Measurements from ENCODE around the gene PAQR7.
A peak's percentile ranks its signal among the peaks of the same experiment; 100 is the strongest.

PAQR7 gene

GRCh38 chr1:25880518-25880917, 5.0 kb upstream of the PAQR7 start:
- Histone ChIP-seq H3K9ac (ENCODE audit: low read length) (no peak overlapping the region), H3K27me3 (replicated peaks; ENCODE audit: control insufficient read depth, insufficient read depth, low read length) (no peaks in the 10 kb centered on the region), H3K9me3 (ENCODE audit: control insufficient read depth, low read length) (no peaks in the 10 kb centered on the region), H3K36me3 (ENCODE audit: control insufficient read depth, insufficient read depth, low read length, severe bottlenecking) (no peaks in the 10 kb centered on the region), H3K4me3 (ENCODE audit: low read length) (no peak overlapping the region), H3K4me1 (ENCODE audit: control insufficient read depth, insufficient read depth, low read length) (no peaks in the 10 kb centered on the region)
- no peak for DNase-seq (ENCODE audit: low read depth)

GRCh38 chr1:25879675-25880074, 4.2 kb upstream of the PAQR7 start:
- no peaks in the 10 kb centered on the region for H3K36me3 ChIP-seq (ENCODE audit: control insufficient read depth, insufficient read depth, low read length, severe bottlenecking)
- peaks cover 3% of the 10 kb centered on the region for H3K4me1 ChIP-seq (ENCODE audit: control insufficient read depth, insufficient read depth, low read length)
- H3K27me3 ChIP-seq (replicated peaks; ENCODE audit: control insufficient read depth, insufficient read depth, low read length), result no peaks in the 10 kb centered on the region
- DNase-seq (ENCODE audit: low read depth), result no peak
- H3K4me3 ChIP-seq (ENCODE audit: low read length), result no peak overlapping the region
- H3K9ac ChIP-seq (ENCODE audit: low read length), result no peak overlapping the region
- H3K9me3 ChIP-seq (ENCODE audit: control insufficient read depth, low read length), result no peaks in the 10 kb centered on the region

- Histone ChIP-seq H3K4me3 (ENCODE audit: low read length) (no peak overlapping the region), H3K36me3 (ENCODE audit: control insufficient read depth, insufficient read depth, low read length, severe bottlenecking) (no peaks in the 10 kb centered on the region), H3K9me3 (ENCODE audit: control insufficient read depth, low read length) (no peaks in the 10 kb centered on the region), H3K27me3 (replicated peaks; ENCODE audit: control insufficient read depth, insufficient read depth, low read length) (no peaks in the 10 kb centered on the region), H3K4me1 (ENCODE audit: control insufficient read depth, insufficient read depth, low read length) (peaks cover 7% of the 10 kb centered on the region), H3K9ac (ENCODE audit: low read length) (no peak overlapping the region)
- DNase-seq (ENCODE audit: low read depth), result no peak
Measured at GRCh38 chr1:25878690-25879089, 3.2 kb upstream of the PAQR7 start.

- Histone ChIP-seq H3K36me3 (ENCODE audit: control insufficient read depth, insufficient read depth, low read length, severe bottlenecking) (no peaks in the 10 kb centered on the region), H3K9ac (ENCODE audit: low read length) (no peak overlapping the region), H3K4me1 (ENCODE audit: control insufficient read depth, insufficient read depth, low read length) (peaks cover 15% of the 10 kb centered on the region), H3K9me3 (ENCODE audit: control insufficient read depth, low read length) (no peaks in the 10 kb centered on the region), H3K27me3 (replicated peaks; ENCODE audit: control insufficient read depth, insufficient read depth, low read length) (no peaks in the 10 kb centered on the region), H3K4me3 (ENCODE audit: low read length) (no peak overlapping the region)
- DNase-seq (ENCODE audit: low read depth), result no peak
Measured at GRCh38 chr1:25877155-25877554, 1.6 kb upstream of the PAQR7 start.

DNA sequence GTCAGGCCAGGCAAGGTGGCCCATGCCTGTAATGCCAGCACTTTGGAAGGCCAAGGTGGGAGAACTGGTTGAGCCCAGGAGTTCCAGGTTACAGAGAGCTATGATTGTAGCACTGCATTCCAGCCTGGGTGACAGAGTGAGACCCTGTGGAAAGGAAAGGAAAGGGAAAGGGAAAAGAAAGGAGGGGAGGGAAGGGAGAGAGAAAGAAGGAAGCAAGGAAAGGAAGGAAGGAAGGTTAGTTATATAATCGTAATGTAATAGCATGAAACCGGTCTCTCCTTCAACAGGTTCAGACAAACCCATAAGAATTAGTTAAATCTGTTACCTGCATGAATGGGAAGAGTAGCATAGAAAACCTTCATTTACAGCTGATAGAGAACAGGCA, 1.2 kb upstream of the PAQR7 start:
- no peaks in the 10 kb centered on the region for H3K9me3 ChIP-seq (ENCODE audit: control insufficient read depth, low read length)
- H3K9ac ChIP-seq (ENCODE audit: low read length), result no peak overlapping the region
- no peaks in the 10 kb centered on the region for H3K27me3 ChIP-seq (replicated peaks; ENCODE audit: control insufficient read depth, insufficient read depth, low read length)
- no peak overlapping the region for H3K4me3 ChIP-seq (ENCODE audit: low read length)
- DNase-seq (ENCODE audit: low read depth), result no peak
- H3K4me1 ChIP-seq (ENCODE audit: control insufficient read depth, insufficient read depth, low read length), result peaks cover 15% of the 10 kb centered on the region
- H3K36me3 ChIP-seq (ENCODE audit: control insufficient read depth, insufficient read depth, low read length, severe bottlenecking), result no peaks in the 10 kb centered on the region

GRCh38 chr1:25875856-25876692, 566 bp upstream of the PAQR7 start:
- no peaks in the 10 kb centered on the region for H3K9me3 ChIP-seq (ENCODE audit: control insufficient read depth, low read length)
- peaks cover 18% of the 10 kb centered on the region for H3K4me1 ChIP-seq (ENCODE audit: control insufficient read depth, insufficient read depth, low read length)
- DNase-seq (ENCODE audit: low read depth), result no peak
- no peaks in the 10 kb centered on the region for H3K27me3 ChIP-seq (replicated peaks; ENCODE audit: control insufficient read depth, insufficient read depth, low read length)
- peak overlapping the region; percentile 84 for H3K9ac ChIP-seq (ENCODE audit: low read length)
- H3K4me3 ChIP-seq (ENCODE audit: low read length), result peak overlapping the region; percentile 82
- no peaks in the 10 kb centered on the region for H3K36me3 ChIP-seq (ENCODE audit: control insufficient read depth, insufficient read depth, low read length, severe bottlenecking)

GRCh38 chr1:25874635-25875153, 814 bp downstream of the PAQR7 start:
- Histone ChIP-seq H3K4me3 (ENCODE audit: low read length) (peak overlapping the region; percentile 82), H3K9me3 (ENCODE audit: control insufficient read depth, low read length) (no peaks in the 10 kb centered on the region), H3K36me3 (ENCODE audit: control insufficient read depth, insufficient read depth, low read length, severe bottlenecking) (no peaks in the 10 kb centered on the region), H3K27me3 (replicated peaks; ENCODE audit: control insufficient read depth, insufficient read depth, low read length) (no peaks in the 10 kb centered on the region), H3K4me1 (ENCODE audit: control insufficient read depth, insufficient read depth, low read length) (peaks cover 19% of the 10 kb centered on the region), H3K9ac (ENCODE audit: low read length) (peak overlapping the region; percentile 84)
- DNase-seq (ENCODE audit: low read depth), result no peak

DNA sequence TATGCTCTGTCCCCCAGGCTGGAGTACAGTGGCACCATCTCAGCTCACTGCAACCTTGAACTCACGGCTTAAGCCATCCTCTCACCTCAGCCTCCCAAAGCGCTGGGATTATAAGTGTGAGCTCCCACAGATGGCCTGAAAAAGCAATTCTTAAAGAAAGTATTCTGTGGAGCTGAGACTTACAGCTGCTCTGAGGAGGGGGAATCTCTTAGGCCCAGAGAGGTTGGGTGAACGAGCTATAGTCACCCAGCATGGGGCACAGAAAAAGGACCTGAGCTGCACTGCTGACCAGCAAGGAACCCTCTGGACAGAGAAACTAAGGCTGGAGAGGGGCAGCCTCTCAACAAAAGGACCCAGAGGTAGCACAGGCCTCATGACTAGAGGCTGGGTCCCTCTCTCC, 1.3 kb downstream of the PAQR7 start:
- no peaks in the 10 kb centered on the region for H3K36me3 ChIP-seq (ENCODE audit: control insufficient read depth, insufficient read depth, low read length, severe bottlenecking)
- DNase-seq (ENCODE audit: low read depth), result no peak
- peak overlapping the region; percentile 84 for H3K9ac ChIP-seq (ENCODE audit: low read length)
- peak overlapping the region; percentile 82 for H3K4me3 ChIP-seq (ENCODE audit: low read length)
- no peaks in the 10 kb centered on the region for H3K9me3 ChIP-seq (ENCODE audit: control insufficient read depth, low read length)
- H3K4me1 ChIP-seq (ENCODE audit: control insufficient read depth, insufficient read depth, low read length), result peaks cover 19% of the 10 kb centered on the region
- no peaks in the 10 kb centered on the region for H3K27me3 ChIP-seq (replicated peaks; ENCODE audit: control insufficient read depth, insufficient read depth, low read length)

DNA sequence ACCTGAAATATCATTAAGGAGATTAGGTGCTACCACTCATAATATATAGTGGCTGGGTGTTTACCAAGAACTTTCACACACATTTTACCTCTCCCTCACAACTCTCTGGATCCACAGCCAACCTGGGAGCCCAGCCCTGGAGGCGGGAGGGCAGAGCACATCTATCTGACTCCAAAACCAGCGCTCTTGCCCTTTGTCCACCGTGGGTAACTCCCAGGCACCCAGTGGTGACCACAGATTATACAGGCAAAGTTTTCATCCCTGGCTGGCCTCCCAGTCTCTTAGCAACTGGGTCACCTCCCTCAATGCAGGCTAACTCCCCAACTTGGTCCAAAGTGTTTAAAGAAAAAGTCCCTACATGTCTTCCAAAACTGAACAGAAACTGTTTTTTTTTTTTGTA, 2.4 kb downstream of the PAQR7 start:
- H3K9ac ChIP-seq (ENCODE audit: low read length), result no peak overlapping the region
- no peak overlapping the region for H3K4me3 ChIP-seq (ENCODE audit: low read length)
- peaks cover 19% of the 10 kb centered on the region for H3K4me1 ChIP-seq (ENCODE audit: control insufficient read depth, insufficient read depth, low read length)
- peaks cover 2% of the 10 kb centered on the region for H3K36me3 ChIP-seq (ENCODE audit: control insufficient read depth, insufficient read depth, low read length, severe bottlenecking)
- H3K9me3 ChIP-seq (ENCODE audit: control insufficient read depth, low read length), result no peaks in the 10 kb centered on the region
- no peaks in the 10 kb centered on the region for H3K27me3 ChIP-seq (replicated peaks; ENCODE audit: control insufficient read depth, insufficient read depth, low read length)
- peak; percentile 18 for DNase-seq (ENCODE audit: low read depth)

GRCh38 chr1:25872713-25873112, 2.8 kb downstream of the PAQR7 start:
- DNase-seq (ENCODE audit: low read depth), result no peak
- Histone ChIP-seq H3K36me3 (ENCODE audit: control insufficient read depth, insufficient read depth, low read length, severe bottlenecking) (peaks cover 2% of the 10 kb centered on the region), H3K9ac (ENCODE audit: low read length) (no peak overlapping the region)

GRCh38 chr1:25871704-25872494, 3.6 kb downstream of the PAQR7 start:
- H3K27me3 ChIP-seq (replicated peaks; ENCODE audit: control insufficient read depth, insufficient read depth, low read length), result no peaks in the 10 kb centered on the region
- peaks cover 2% of the 10 kb centered on the region for H3K36me3 ChIP-seq (ENCODE audit: control insufficient read depth, insufficient read depth, low read length, severe bottlenecking)
- H3K9me3 ChIP-seq (ENCODE audit: control insufficient read depth, low read length), result no peaks in the 10 kb centered on the region
- peaks cover 19% of the 10 kb centered on the region for H3K4me1 ChIP-seq (ENCODE audit: control insufficient read depth, insufficient read depth, low read length)
- no peak for DNase-seq (ENCODE audit: low read depth)
- no peak overlapping the region for H3K9ac ChIP-seq (ENCODE audit: low read length)
- H3K4me3 ChIP-seq (ENCODE audit: low read length), result no peak overlapping the region

More at GRCh38 chr1:25872713-25873112, 2.8 kb downstream of the PAQR7 start:
- Histone ChIP-seq H3K9me3 (ENCODE audit: control insufficient read depth, low read length) (no peaks in the 10 kb centered on the region), H3K4me1 (ENCODE audit: control insufficient read depth, insufficient read depth, low read length) (peaks cover 19% of the 10 kb centered on the region), H3K27me3 (replicated peaks; ENCODE audit: control insufficient read depth, insufficient read depth, low read length) (no peaks in the 10 kb centered on the region), H3K4me3 (ENCODE audit: low read length) (no peak overlapping the region)

Measured in adipocyte (in vitro differentiated cells).